ENCODE data around the gene NT5DC1.

Gene NT5DC1

GRCh38 chr6:116170358-116171057 is 69.9 kb downstream of the NT5DC1 start:
- TF ChIP-seq, protein P1, sequence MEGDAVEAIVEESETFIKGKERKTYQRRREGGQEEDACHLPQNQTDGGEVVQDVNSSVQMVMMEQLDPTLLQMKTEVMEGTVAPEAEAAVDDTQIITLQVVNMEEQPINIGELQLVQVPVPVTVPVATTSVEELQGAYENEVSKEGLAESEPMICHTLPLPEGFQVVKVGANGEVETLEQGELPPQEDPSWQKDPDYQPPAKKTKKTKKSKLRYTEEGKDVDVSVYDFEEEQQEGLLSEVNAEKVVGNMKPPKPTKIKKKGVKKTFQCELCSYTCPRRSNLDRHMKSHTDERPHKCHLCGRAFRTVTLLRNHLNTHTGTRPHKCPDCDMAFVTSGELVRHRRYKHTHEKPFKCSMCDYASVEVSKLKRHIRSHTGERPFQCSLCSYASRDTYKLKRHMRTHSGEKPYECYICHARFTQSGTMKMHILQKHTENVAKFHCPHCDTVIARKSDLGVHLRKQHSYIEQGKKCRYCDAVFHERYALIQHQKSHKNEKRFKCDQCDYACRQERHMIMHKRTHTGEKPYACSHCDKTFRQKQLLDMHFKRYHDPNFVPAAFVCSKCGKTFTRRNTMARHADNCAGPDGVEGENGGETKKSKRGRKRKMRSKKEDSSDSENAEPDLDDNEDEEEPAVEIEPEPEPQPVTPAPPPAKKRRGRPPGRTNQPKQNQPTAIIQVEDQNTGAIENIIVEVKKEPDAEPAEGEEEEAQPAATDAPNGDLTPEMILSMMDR (IDR thresholded peaks at IDR 0.05; ENCODE audit: low read depth, low read length) = no peak
- no peak for DNase-seq (ENCODE audit: extremely low read depth, low read depth)

GRCh38 chr6:116173928-116174327 is 73.3 kb downstream of the NT5DC1 start:
- TF ChIP-seq, protein P1 (IDR thresholded peaks at IDR 0.05; ENCODE audit: low read depth, low read length) = no peak
- no peak for DNase-seq (ENCODE audit: extremely low read depth, low read depth)

- no peak for DNase-seq (ENCODE audit: extremely low read depth, low read depth)
Observed at GRCh38 chr6:116175344-116175743, 74.7 kb downstream of the NT5DC1 start.

DNA sequence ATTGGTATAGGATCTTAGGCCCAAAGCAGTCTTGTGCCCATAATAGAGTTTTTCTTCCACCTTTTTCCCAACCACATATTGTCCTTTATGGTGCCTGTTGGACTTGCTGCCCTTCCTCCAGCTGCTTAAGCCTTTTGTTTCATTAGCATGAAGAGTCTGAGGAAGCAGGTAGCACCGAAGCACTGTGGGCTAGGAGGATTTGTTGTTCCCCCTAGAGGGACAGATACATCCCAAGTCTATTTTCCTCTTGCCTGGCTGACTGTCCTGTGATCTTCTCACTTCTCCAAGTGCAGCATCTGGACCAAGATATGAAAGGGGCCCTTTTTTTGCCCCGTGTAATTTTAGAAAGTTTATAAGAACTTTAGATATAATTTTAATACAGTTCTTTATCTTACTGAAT is 75.9 kb downstream of the NT5DC1 start:
- TF ChIP-seq, protein P1 (IDR thresholded peaks at IDR 0.05; ENCODE audit: low read depth, low read length) = no peak
- no peak for DNase-seq (ENCODE audit: extremely low read depth, low read depth)

More at GRCh38 chr6:116175344-116175743, 74.7 kb downstream of the NT5DC1 start:
- TF ChIP-seq, protein P1 (IDR thresholded peaks at IDR 0.05; ENCODE audit: low read depth, low read length) = no peak

- TF ChIP-seq, protein P1 (IDR thresholded peaks at IDR 0.05; ENCODE audit: low read depth, low read length) = no peak
- no peak for DNase-seq (ENCODE audit: extremely low read depth, low read depth)
Observed at GRCh38 chr6:116180375-116180774, 79.7 kb downstream of the NT5DC1 start.

DNA sequence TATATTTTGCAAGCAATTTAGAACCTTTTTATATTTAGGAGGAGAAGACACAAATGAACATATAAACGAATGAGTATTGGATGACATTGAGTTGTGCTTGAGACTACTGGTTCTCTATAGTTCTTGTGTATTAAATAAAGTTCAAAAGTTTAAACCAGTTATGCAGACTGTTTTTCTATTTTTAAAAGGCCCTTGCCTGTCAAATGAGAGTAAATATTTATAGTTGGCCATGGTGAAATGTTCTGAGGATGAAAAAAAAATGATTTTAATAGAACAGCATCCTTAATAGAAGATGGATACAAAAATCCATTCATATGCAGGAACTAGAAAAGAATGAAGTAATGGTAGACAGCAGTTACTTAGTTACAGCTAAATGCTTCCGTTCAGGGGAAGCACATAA is 88.8 kb downstream of the NT5DC1 start:
- DNase-seq (ENCODE audit: extremely low read depth, low read depth) = no peak
- TF ChIP-seq, protein P1 (IDR thresholded peaks at IDR 0.05; ENCODE audit: low read depth, low read length) = no peak

DNA sequence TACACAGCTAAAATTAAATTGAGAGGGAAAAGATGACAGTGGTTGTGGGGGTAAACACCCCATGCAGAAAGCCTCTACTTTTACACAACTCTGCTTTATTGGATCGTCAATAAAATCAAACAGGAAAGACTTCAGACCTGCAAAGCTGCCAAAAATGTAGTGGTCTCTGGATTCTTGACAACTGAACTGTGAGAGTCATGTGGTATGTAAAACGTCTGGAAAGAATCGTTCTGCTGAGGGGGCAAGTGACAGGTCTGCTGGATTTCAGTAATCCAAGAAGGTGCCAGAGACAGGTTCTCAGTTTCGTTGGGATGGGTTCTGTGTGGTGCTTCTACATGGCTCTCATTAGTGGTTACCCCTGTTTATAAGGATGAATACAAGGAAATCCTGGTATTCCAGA is 89.9 kb downstream of the NT5DC1 start:
- DNase-seq (ENCODE audit: extremely low read depth, low read depth) = peak; percentile 38
- TF ChIP-seq, protein P1 (IDR thresholded peaks at IDR 0.05; ENCODE audit: low read depth, low read length) = no peak

All from AG09319 (cell line).